ENCODE results near the gene IRX6.

IRX6 gene

GRCh38 chr16:55378616-55379015 lies 54.6 kb downstream of the IRX6 start:
- DNase-seq (ENCODE audit: low read depth), result no peak
- no peak overlapping the region for H3K4me3 ChIP-seq (ENCODE audit: low read depth, low read length)
- no peak for TF ChIP-seq CTCF (IDR thresholded peaks at IDR 0.05; ENCODE audit: control insufficient read depth, extremely low read depth, insufficient read depth)

- no peak for TF ChIP-seq CTCF (IDR thresholded peaks at IDR 0.05; ENCODE audit: control insufficient read depth, extremely low read depth, insufficient read depth)
- no peak overlapping the region for H3K4me3 ChIP-seq (ENCODE audit: low read depth, low read length)
- DNase-seq (ENCODE audit: low read depth), result no peak
Observed at GRCh38 chr16:55379371-55379770, 55.4 kb downstream of the IRX6 start.

GRCh38 chr16:55379876-55380390 lies 55.9 kb downstream of the IRX6 start:
- H3K4me3 ChIP-seq (ENCODE audit: low read depth, low read length), result no peak overlapping the region
- TF ChIP-seq CTCF (IDR thresholded peaks at IDR 0.05; ENCODE audit: control insufficient read depth, extremely low read depth, insufficient read depth), result no peak
- no peak for DNase-seq (ENCODE audit: low read depth)

Measured in LNCaP clone FGC (cell line).